IMR-90 (cell line): ENCODE results near the gene MET. TPM values are rescaled to one million over a fixed set of nuclear protein-coding genes. Genes with fewer than 3 reads are reported as not detected.

Experiments used
- ATAC-seq: fragments of 200-7000 bp; cut with Tn5 transposase; 2 replicates; pipeline ENCODE4 v1.9.1; 2020; ENCODE audit warnings: low read depth, mild to moderate bottlenecking, moderate library complexity
- BruUV-seq: library from RNA; stranded (reverse); fragments of 400-500 nt; replicated peaks from 2 replicates; lab custom pipeline; 2021; lab: Mats Ljungman, UMichigan
- CTCF ChIA-PET: fragments of 300-600 bp; formaldehyde crosslinking; extraction: SDS; loops from one replicate; lab custom pipeline; 2021; ENCODE audit warnings: antibody characterized with exemption; lab: Yijun Ruan, JAX
- POLR2A ChIA-PET: fragments of 300-600 bp; sonication (Branson Sonifier 250); formaldehyde crosslinking; loops from one replicate; lab custom pipeline; 2022; ENCODE audit warnings: antibody characterized with exemption; ENCODE audit not compliant: unreplicated experiment; lab: Charles Lee
- DNase-seq: peaks from one replicate; pipeline ENCODE4 v3.0.0; 2013
- H2AFZ ChIP-seq: replicated peaks from 2 replicates; pipeline ENCODE3; 2013; ENCODE audit warnings: low read length, mild to moderate bottlenecking; ENCODE audit not compliant: poor library complexity
- H2AK5ac ChIP-seq: 2 replicates; pipeline ENCODE4 v1.6.1; 2013; ENCODE audit warnings: low read depth, low read length, inconsistent platforms
- H2AK9ac ChIP-seq: replicated peaks from 2 replicates; pipeline ENCODE3; 2013; ENCODE audit warnings: mild to moderate bottlenecking, low read depth, low read length, moderate library complexity; ENCODE audit not compliant: poor library complexity
- H2BK120ac ChIP-seq: 2 replicates; pipeline ENCODE4 v1.6.1; 2013; ENCODE audit warnings: low read depth, low read length, inconsistent platforms
- H2BK15ac ChIP-seq: 3 replicates; pipeline ENCODE4 v1.6.1; 2013; ENCODE audit warnings: low read depth, low read length, inconsistent platforms
- H2BK20ac ChIP-seq: 2 replicates; pipeline ENCODE4 v1.6.1; 2013; ENCODE audit warnings: low read depth, mild to moderate bottlenecking, inconsistent platforms, low read length, moderate library complexity
- H2BK5ac ChIP-seq: 2 replicates; pipeline ENCODE4 v1.6.1; 2013; ENCODE audit warnings: mild to moderate bottlenecking, low read depth, low read length, inconsistent platforms; ENCODE audit not compliant: poor library complexity, severe bottlenecking
- H3K14ac ChIP-seq: replicated peaks from 2 replicates; pipeline ENCODE4 v1.6.1; 2013; ENCODE audit warnings: low read depth, low read length, inconsistent platforms
- H3K18ac ChIP-seq: 2 replicates; pipeline ENCODE4 v1.6.1; 2013; ENCODE audit warnings: low read depth, low read length, control low read depth
- H3K23ac ChIP-seq: 2 replicates; pipeline ENCODE4 v1.6.1; 2013; ENCODE audit warnings: low read depth, low read length, inconsistent platforms
- H3K27ac ChIP-seq: 2 replicates; pipeline ENCODE4 v1.5.1; 2013; ENCODE audit warnings: mild to moderate bottlenecking, control low read depth, low read length; ENCODE audit not compliant: insufficient read depth
- H3K27me3 ChIP-seq: 2 replicates; pipeline ENCODE4 v1.6.1; 2013; ENCODE audit warnings: low read length; ENCODE audit not compliant: control insufficient read depth, insufficient read depth
- H3K36me3 ChIP-seq: 2 replicates; pipeline ENCODE4 v1.6.1; 2013; ENCODE audit warnings: low read length, mixed read lengths; ENCODE audit not compliant: control insufficient read depth, insufficient read depth
- H3K4ac ChIP-seq: 2 replicates; pipeline ENCODE4 v1.6.1; 2013; ENCODE audit warnings: low read depth, low read length, inconsistent platforms
- H3K4me1 ChIP-seq: 2 replicates; pipeline ENCODE4 v1.6.1; 2013; ENCODE audit warnings: low read length, mixed read lengths; ENCODE audit not compliant: control insufficient read depth, insufficient read depth
- H3K4me2 ChIP-seq: 2 replicates; pipeline ENCODE4 v1.6.1; 2013; ENCODE audit warnings: low read depth, mild to moderate bottlenecking, control low read depth, low read length, moderate library complexity
- H3K4me3 ChIP-seq: 2 replicates; pipeline ENCODE4 v1.5.1; 2013; ENCODE audit warnings: low read depth, mild to moderate bottlenecking, control low read depth, low read length, moderate library complexity; ENCODE audit not compliant: insufficient read depth
- H3K56ac ChIP-seq: 2 replicates; pipeline ENCODE4 v1.6.1; 2013; ENCODE audit warnings: low read length, inconsistent platforms; ENCODE audit not compliant: insufficient read depth; ENCODE audit errors: extremely low read depth
- H3K79me1 ChIP-seq, 2 experiments: 2 replicates each; pipeline ENCODE4 v1.6.1; 2013; ENCODE audit warnings: low read length in 2 of 2, inconsistent platforms in 1 of 2, low read depth in 1 of 2
- H3K9ac ChIP-seq: 2 replicates; pipeline ENCODE4 v1.6.1; 2013; ENCODE audit warnings: low read depth, low read length, control low read depth
- H3K9me1 ChIP-seq: 2 replicates; pipeline ENCODE4 v1.6.1; 2013; ENCODE audit warnings: low read length, inconsistent platforms; ENCODE audit not compliant: insufficient read depth
- H3K9me3 ChIP-seq: 2 replicates; pipeline ENCODE4 v1.6.1; 2013; ENCODE audit warnings: low read length; ENCODE audit not compliant: control insufficient read depth, insufficient read depth
- H4K20me1 ChIP-seq: 2 replicates; pipeline ENCODE4 v1.6.1; 2013; ENCODE audit warnings: low read length, inconsistent platforms; ENCODE audit not compliant: insufficient read depth
- H4K5ac ChIP-seq: 2 replicates; pipeline ENCODE4 v1.6.1; 2013; ENCODE audit warnings: mild to moderate bottlenecking, low read depth, low read length, control low read depth
- H4K8ac ChIP-seq, 2 experiments: 2 replicates each; pipeline ENCODE4 v1.6.1; 2013; ENCODE audit warnings: low read depth in 2 of 2, low read length in 2 of 2, control low read depth in 1 of 2, inconsistent platforms in 1 of 2
- H4K91ac ChIP-seq: 2 replicates; pipeline ENCODE4 v1.6.1; 2013; ENCODE audit warnings: low read depth, low read length, inconsistent platforms; ENCODE audit not compliant: insufficient read depth
- POLR2A ChIP-seq: IDR thresholded peaks from 2 replicates; pipeline ENCODE4 v1.6.1; 2012; ENCODE audit warnings: mild to moderate bottlenecking, low read depth, low read length
- WGBS, 2 experiments: methylation state at CpG; one replicate each; pipeline versions ENCODE4 v1.1.5 to v1.1.7; 2013; ENCODE audit warnings: missing lambda C conversion rate in 2 of 2; ENCODE audit not compliant: insufficient read length in 1 of 2; ENCODE audit errors: extremely low coverage in 2 of 2; 5-methylcytosine and 5-hydroxymethylcytosine counted together
- dilution Hi-C: fragments of 300-500 bp; cut with HindIII; formaldehyde crosslinking; loops from one replicate; pipeline ENCODE4 v1.14.3; 2018; ENCODE audit warnings: low sequenced_read_pairs; ENCODE audit not compliant: unreplicated experiment
- in situ Hi-C: fragments of 300-500 bp; cut with MboI; formaldehyde crosslinking; loops from 3 replicates; pipeline ENCODE4 v1.14.3; 2019; ENCODE audit warnings: low sequenced_read_pairs, inconsistent platforms, mixed read lengths
- intact Hi-C: fragments of 100-400 bp; cut with micrococcal nuclease; formaldehyde crosslinking; loops from 2 replicates; pipeline ENCODE4 v1.10.0; 2022
- polyA plus RNA-seq, 3 experiments: library from polyadenylated mRNA; depleted of rRNA; stranded (reverse); fragments of >200 nt; gene quantifications; 2 replicates each; pipeline ENCODE4 v1.2.3, GENCODE V29; 2012; ENCODE audit warnings: low replicate concordance in 1 of 3
- total RNA-seq: library from RNA; depleted of rRNA; stranded (reverse); fragments of >200 nt; gene quantifications from 2 replicates; pipeline ENCODE4 v1.2.3, GENCODE V29; 2012

MET gene
- total and polyA plus RNA-seq, 2 of the 4 experiments (the other 2 are of a cell fraction), result 15.0 to 84.6 TPM

GRCh38 chr7:116699722-116700120, 27.7 kb downstream of the MET start:
- H3K4me1 ChIP-seq, result no peaks in the 10 kb centered on the region; the same call in 1 of the 2 replicates
- ATAC-seq (no peak), DNase-seq (no peak)
- no peak overlapping the region for H4K5ac ChIP-seq
- no peaks in the 10 kb centered on the region for H3K27me3 ChIP-seq
- H3K4ac ChIP-seq, result no peak overlapping the region
- H2BK20ac ChIP-seq, result no peak overlapping the region
- no peak overlapping the region for H3K56ac ChIP-seq
- H3K23ac ChIP-seq, result no peak overlapping the region
- intact Hi-C loops, result loop anchor here (1.0 kb wide), 1 partner anchor 13 kb away; no protein-coding TSS in a partner anchor
- H3K4me2 ChIP-seq, result no peak overlapping the region
- H3K4me3 ChIP-seq, result no peak overlapping the region
- no peak overlapping the region for H4K91ac ChIP-seq
- no peak overlapping the region for H2BK120ac ChIP-seq
- H3K9me1 ChIP-seq, result peaks cover 5% of the 10 kb centered on the region
- no peaks in the 10 kb centered on the region; the same call in 1 of the 2 replicates for H3K36me3 ChIP-seq
- H4K20me1 ChIP-seq, result no peaks in the 10 kb centered on the region
- no peak overlapping the region for H2AFZ ChIP-seq
- WGBS, 2 experiments, result 100% methylated on average over 2 of the region's 6 CpGs; no CpG with 5 or more reads in 1 of the 2 experiments
- no peak overlapping the region for H2BK5ac ChIP-seq
- no peak overlapping the region for H3K9ac ChIP-seq
- in situ Hi-C loops, result no loop called here
- no peak overlapping the region for H3K27ac ChIP-seq
- dilution Hi-C loops, result no loop called here
- H2AK9ac ChIP-seq, result no peak overlapping the region
- H2AK5ac ChIP-seq, result 0 out of 2 replicates have a peak overlapping the region, but pooled peaks have one; percentile 51
- H3K79me1 ChIP-seq, result peaks cover 17 to 31% of the 10 kb centered on the region in 2 experiments; a peak in 3 of 4 replicates
- no peak for TF ChIP-seq POLR2A
- POLR2A ChIA-PET, result no interaction called here
- no peaks in the 10 kb centered on the region for H3K9me3 ChIP-seq
- H3K18ac ChIP-seq, result no peak overlapping the region
- CTCF ChIA-PET, result no interaction called here
- TSS peak; percentile 83 for BruUV-seq
- no peak overlapping the region for H3K14ac ChIP-seq
- no peak overlapping the region for H4K8ac ChIP-seq
- no peak overlapping the region for H2BK15ac ChIP-seq
